Astrocyte of the cerebellum (primary cell): ENCODE results near the gene PDE4D.
A peak's percentile ranks its signal among the peaks of the same experiment; 100 is the strongest.

Experiments
- DNase-seq: peaks from one replicate; pipeline ENCODE4 v3.0.0-alpha.2; 2011; ENCODE audit warnings: low read depth
- H3K4me3 ChIP-seq: 2 replicates; pipeline ENCODE4 v1.5.1; 2011; ENCODE audit warnings: mild to moderate bottlenecking, low read depth, low read length, moderate library complexity
- in situ Hi-C: cut with HindIII; loops from 2 replicates; pipeline ENCODE4 v1.10.0; 2017; ENCODE audit warnings: low sequenced_read_pairs
- TF ChIP-seq, protein P1 (sequence below): IDR thresholded peaks from 2 replicates; pipeline ENCODE4 v1.5.1; 2012; ENCODE audit warnings: low read length, low read depth, moderate library complexity, mild to moderate bottlenecking; ENCODE audit errors: missing control alignments

Gene PDE4D

DNA sequence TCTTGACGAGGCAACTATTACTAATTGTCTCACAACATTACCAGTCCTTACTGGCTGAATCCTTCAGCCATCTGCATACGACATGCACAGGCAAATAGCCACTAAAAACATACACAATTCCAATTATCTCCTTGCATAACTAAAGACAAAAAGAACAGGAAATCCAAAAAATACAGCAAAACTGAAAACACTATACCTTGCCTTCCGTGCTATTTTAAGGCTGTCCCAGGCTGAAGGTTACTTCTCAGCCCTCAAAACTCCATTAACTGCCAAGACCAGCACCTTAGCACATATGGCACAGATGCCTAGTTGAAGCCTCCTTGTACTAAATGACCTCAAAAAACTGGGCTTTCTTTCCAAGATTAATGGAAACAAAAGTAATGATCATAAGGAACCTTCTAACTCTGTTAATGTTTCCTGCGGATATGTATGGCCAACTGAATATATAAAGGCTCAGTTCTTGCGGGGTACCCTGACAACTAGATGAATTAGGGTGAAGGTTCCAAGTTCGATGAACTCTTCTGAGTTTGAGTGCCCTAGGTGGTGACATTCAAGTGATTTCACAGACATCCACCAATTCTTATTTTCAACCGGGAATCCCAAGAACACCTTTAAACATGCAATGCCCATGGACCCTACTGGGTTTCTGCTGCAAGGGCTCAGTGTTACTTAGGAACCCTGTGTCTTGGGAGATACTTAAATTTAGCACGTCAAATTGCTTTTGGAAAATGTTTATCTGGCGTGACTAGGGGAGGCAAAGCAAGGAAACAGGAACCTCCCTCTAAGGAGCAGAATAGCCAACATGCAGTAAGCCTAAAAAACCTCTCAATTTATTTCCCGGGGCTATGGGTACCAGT is 855.4 kb downstream of the PDE4D start:
- DNase-seq, result no peak
- in situ Hi-C loops, result no loop called here
- peak overlapping the region; percentile 59 for H3K4me3 ChIP-seq
- TF ChIP-seq, protein P1, sequence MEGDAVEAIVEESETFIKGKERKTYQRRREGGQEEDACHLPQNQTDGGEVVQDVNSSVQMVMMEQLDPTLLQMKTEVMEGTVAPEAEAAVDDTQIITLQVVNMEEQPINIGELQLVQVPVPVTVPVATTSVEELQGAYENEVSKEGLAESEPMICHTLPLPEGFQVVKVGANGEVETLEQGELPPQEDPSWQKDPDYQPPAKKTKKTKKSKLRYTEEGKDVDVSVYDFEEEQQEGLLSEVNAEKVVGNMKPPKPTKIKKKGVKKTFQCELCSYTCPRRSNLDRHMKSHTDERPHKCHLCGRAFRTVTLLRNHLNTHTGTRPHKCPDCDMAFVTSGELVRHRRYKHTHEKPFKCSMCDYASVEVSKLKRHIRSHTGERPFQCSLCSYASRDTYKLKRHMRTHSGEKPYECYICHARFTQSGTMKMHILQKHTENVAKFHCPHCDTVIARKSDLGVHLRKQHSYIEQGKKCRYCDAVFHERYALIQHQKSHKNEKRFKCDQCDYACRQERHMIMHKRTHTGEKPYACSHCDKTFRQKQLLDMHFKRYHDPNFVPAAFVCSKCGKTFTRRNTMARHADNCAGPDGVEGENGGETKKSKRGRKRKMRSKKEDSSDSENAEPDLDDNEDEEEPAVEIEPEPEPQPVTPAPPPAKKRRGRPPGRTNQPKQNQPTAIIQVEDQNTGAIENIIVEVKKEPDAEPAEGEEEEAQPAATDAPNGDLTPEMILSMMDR, result no peak

DNA sequence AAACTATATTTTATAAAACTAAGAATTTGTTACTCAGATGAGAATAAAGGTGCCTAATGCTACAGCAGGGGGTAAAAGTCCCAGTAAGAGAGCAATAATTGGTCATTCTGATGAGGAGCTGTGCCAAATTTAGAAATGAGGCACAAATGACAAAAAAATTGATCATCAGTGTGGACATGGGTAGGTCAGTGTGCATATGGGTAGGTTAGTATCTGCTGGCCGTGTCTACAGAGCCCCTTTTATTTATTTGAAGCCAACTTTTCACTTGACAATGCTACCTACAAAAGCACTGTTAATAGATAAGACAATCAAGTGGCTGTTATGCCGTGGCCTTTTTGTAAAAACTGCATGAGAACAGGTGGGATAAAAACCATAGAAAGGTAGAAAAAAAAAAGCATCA is 856.1 kb downstream of the PDE4D start:
- no peak overlapping the region for H3K4me3 ChIP-seq
- DNase-seq, result no peak
- in situ Hi-C loops, result no loop called here
- TF ChIP-seq, protein P1, result no peak

DNA sequence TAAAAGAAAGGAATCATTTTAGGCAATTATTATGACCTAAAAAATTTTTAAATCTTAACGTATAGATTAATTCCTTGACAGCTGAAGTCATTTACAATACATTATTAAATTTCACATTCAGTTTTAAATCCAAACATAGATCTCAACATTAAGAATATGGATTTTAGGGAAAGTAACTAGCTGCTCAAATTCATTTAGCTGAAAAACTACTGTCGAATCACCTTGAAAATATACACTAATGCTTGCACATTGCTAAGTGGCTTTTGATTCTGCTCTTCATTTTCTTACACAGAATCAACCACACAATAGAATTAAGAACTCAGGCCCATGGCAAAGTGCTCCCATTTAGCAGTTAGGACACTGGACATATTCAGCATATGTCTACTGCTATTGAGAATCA is 856.5 kb downstream of the PDE4D start:
- H3K4me3 ChIP-seq, result no peak overlapping the region
- no peak for DNase-seq
- TF ChIP-seq, protein P1, result no peak
- in situ Hi-C loops, result no loop called here

DNA sequence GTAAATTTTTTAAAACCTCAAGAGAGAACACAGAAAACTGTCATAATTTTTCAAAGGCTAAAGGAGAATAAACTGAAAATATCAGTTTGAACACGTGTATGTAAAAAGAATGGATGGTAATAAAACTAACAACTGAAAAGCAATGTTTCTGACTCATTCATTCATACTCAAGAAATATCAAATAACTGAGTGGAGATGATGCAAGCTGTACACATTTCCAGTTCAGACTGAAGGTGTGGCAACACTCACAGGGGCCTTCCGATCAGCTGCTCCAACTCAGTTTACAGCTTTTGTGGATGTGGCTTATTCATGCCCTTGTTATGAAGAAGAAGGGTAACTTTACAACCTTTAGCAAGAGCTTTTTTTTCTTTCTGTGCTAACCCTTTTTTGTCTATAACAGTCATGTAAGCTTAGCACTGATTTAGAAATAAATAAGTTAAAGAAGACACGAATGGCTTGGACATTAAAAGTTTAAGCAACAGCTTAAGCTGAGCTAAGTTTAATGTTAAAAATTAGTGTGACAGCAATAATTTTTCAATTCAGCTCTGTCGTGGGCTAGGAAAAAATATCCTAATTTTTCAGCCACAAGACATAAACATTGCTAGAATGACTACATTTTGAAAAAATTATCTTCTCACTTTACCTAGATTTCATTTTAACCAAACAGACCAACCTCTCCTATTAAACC is 857.1 kb downstream of the PDE4D start:
- TF ChIP-seq, protein P1, result no peak
- DNase-seq, result peak; percentile 68
- H3K4me3 ChIP-seq, result no peak overlapping the region
- in situ Hi-C loops, result no loop called here

DNA sequence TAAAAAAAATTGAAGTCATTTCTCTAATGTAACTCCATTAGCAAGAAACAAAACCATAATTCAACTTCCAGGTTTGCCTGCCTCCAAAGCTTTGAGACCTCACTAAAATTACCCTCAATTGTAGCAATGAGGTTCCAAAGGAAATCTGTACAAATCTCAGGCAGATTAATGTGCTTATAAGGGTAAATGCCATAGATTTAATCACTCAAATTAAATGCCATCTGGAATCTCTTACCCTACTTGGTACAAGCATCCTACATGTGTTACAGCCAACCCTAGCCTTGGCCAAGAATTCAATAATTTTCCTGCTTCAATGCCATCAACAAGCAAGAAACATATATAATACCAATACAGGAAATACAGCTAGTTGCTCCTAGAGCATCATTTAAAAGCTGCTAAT is 857.8 kb downstream of the PDE4D start:
- H3K4me3 ChIP-seq, result no peak overlapping the region
- DNase-seq, result no peak
- in situ Hi-C loops, result no loop called here
- TF ChIP-seq, protein P1, result no peak

DNA sequence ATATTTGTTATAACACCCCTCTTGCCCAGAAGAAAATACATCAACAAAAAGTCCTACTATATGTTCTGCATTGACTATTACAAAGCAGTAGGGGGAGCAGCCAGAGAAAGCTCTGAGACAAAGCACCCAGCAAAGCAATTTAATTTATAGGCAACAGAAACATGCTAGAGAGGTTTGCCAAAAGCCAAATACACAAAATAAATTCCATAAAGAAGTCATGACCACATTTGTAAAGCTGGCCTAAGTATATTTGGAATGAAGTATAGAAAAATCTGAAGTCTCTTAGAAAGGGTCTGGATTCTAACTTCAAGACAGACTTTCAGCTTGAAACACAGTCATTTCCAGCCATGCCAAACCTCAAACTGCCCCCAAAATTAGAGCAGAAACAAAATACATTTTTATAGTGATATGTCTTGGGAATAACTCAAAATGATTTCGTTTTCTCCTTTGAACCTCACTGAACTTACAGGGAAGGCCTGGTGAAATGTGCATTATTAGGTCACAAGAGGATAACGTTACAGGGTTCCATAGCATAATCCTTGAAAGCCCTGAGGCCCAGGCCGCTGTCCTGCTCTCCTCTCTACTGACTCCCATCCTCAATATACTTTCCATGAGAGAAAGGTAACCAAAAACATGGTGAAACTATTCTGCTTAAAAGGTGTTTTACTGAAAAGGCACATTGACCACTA is 858.9 kb downstream of the PDE4D start:
- in situ Hi-C loops, result no loop called here
- no peak overlapping the region for H3K4me3 ChIP-seq
- no peak for DNase-seq
- TF ChIP-seq, protein P1, result peak; percentile 74
